NB4 (cell line): ENCODE results near the gene ZSWIM1.

Experiments used
- MYC ChIP-seq: IDR thresholded peaks from 2 replicates; pipeline ENCODE4 v1.6.1; 2011; ENCODE audit warnings: low read depth, low read length
- POLR2A ChIP-seq: IDR thresholded peaks from 2 replicates; pipeline ENCODE4 v1.6.1; 2011; ENCODE audit warnings: mild to moderate bottlenecking; ENCODE audit not compliant: insufficient read length; ENCODE audit errors: extremely low read depth
- TF ChIP-seq, protein P1 (sequence below): IDR thresholded peaks from one replicate; pipeline ENCODE4 v1.5.1; 2012; ENCODE audit warnings: low read depth, low read length

DNA sequence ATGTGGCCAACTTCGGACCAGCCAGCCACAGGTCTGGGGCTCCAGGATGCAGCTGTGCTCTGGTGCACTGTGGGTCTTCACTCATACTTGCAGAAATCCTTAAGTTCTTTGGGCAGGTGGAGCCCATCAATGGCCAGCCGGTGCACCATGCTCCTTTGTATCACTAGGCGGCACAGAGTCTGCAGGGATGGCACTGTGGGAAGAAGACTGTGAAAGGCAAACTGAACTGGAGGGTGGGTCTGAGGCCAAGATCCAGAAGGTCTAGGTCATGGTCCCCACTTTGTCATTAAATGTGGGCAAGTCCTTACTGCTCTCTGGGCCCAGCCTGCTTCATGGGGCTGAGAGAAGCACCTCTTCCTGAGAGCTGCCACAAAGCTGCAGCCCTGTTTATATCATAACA, 7.7 kb downstream of the ZSWIM1 start:
- TF ChIP-seq, protein P1, sequence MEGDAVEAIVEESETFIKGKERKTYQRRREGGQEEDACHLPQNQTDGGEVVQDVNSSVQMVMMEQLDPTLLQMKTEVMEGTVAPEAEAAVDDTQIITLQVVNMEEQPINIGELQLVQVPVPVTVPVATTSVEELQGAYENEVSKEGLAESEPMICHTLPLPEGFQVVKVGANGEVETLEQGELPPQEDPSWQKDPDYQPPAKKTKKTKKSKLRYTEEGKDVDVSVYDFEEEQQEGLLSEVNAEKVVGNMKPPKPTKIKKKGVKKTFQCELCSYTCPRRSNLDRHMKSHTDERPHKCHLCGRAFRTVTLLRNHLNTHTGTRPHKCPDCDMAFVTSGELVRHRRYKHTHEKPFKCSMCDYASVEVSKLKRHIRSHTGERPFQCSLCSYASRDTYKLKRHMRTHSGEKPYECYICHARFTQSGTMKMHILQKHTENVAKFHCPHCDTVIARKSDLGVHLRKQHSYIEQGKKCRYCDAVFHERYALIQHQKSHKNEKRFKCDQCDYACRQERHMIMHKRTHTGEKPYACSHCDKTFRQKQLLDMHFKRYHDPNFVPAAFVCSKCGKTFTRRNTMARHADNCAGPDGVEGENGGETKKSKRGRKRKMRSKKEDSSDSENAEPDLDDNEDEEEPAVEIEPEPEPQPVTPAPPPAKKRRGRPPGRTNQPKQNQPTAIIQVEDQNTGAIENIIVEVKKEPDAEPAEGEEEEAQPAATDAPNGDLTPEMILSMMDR = no peak
- TF ChIP-seq MYC (no peak), POLR2A (no peak)
